ENCODE results near the gene ARID3B. TPM values are rescaled to one million over a fixed set of nuclear protein-coding genes. Genes with fewer than 3 reads are reported as not detected.

Gene ARID3B
- total RNA-seq, 1 experiment from 2014 or later, result 8.1 TPM

DNA sequence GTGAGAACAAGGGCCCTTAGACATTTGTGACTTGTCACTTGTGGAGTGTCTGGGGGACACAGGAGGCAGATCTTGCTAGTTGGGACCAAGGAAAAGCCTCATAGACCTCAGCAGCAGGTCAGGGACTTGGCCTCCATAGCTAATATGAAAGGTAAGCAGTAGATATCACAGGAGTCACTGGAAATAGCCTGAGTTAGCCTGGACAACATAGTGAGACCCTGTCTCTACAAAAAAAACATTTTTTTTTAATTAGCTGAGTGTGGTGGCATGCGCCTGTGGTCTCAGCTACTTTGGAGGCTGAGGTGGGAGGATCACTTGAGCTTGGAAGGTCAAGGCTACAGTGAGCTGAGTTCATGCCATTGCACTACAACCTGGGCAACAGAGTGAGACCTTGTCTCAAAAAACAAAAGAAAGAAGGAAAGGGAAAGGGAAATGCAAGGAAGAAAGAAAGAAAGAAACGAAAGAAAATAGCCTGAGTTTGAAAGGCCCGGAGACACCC is 37.5 kb downstream of the ARID3B start:
- H4K20me1 ChIP-seq (ENCODE audit: insufficient read depth), result no peaks in the 10 kb centered on the region
- H3K27me3 ChIP-seq (ENCODE audit: insufficient read depth, low read length), result no peaks in the 10 kb centered on the region
- TF ChIP-seq SIN3A (IDR thresholded peaks at IDR 0.05; ENCODE audit: low read depth) (no peak), ZFX (IDR thresholded peaks at IDR 0.05) (no peak), EZH2 (IDR thresholded peaks at IDR 0.05) (no peak), SP1 (IDR thresholded peaks at IDR 0.05; ENCODE audit: low read depth) (no peak)
- TF ChIP-seq, protein P1, sequence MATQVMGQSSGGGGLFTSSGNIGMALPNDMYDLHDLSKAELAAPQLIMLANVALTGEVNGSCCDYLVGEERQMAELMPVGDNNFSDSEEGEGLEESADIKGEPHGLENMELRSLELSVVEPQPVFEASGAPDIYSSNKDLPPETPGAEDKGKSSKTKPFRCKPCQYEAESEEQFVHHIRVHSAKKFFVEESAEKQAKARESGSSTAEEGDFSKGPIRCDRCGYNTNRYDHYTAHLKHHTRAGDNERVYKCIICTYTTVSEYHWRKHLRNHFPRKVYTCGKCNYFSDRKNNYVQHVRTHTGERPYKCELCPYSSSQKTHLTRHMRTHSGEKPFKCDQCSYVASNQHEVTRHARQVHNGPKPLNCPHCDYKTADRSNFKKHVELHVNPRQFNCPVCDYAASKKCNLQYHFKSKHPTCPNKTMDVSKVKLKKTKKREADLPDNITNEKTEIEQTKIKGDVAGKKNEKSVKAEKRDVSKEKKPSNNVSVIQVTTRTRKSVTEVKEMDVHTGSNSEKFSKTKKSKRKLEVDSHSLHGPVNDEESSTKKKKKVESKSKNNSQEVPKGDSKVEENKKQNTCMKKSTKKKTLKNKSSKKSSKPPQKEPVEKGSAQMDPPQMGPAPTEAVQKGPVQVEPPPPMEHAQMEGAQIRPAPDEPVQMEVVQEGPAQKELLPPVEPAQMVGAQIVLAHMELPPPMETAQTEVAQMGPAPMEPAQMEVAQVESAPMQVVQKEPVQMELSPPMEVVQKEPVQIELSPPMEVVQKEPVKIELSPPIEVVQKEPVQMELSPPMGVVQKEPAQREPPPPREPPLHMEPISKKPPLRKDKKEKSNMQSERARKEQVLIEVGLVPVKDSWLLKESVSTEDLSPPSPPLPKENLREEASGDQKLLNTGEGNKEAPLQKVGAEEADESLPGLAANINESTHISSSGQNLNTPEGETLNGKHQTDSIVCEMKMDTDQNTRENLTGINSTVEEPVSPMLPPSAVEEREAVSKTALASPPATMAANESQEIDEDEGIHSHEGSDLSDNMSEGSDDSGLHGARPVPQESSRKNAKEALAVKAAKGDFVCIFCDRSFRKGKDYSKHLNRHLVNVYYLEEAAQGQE (IDR thresholded peaks at IDR 0.05; ENCODE audit: low read depth), result no peak
- no peak overlapping the region for H3K4me3 ChIP-seq (replicated peaks in 1 of 2; ENCODE audit: low read depth in 1 of 2, low read length in 2 of 2)
- H3K36me3 ChIP-seq (ENCODE audit: control insufficient read depth in 1 of 2, insufficient read depth in 2 of 2, low read length in 2 of 2), result no peaks in the 10 kb centered on the region
- no peak overlapping the region for H3K4me2 ChIP-seq (ENCODE audit: low read length)
- H3K9me3 ChIP-seq (ENCODE audit: control insufficient read depth in 1 of 2, insufficient read depth in 1 of 2, low read depth in 1 of 2, low read length in 2 of 2), result no peaks in the 10 kb centered on the region
- POLR2A ChIA-PET, result no interaction called here
- H2AFZ ChIP-seq (ENCODE audit: low read depth, low read length, poor library complexity, severe bottlenecking), result no peak overlapping the region
- RAD21 ChIA-PET (ENCODE audit: low non-redundant PET in 1 of 2, low total read pairs in 2 of 2, uncharacterized antibody in 2 of 2, unreplicated experiment in 2 of 2), result no interaction called here
- no peaks in the 10 kb centered on the region for H3K4me1 ChIP-seq (ENCODE audit: control insufficient read depth in 1 of 2, insufficient read depth in 2 of 2, low read length in 2 of 2)
- no peak for DNase-seq (ENCODE audit: low read depth, low spot score)
- no peaks in the 10 kb centered on the region for H3K79me2 ChIP-seq (ENCODE audit: insufficient read depth, low read length)
- CTCF ChIA-PET, result no interaction called here
- no TSS peak for BruUV-seq (replicated peaks)
- H3K9ac ChIP-seq (ENCODE audit: low read length), result no peak overlapping the region
- H3K27ac ChIP-seq (ENCODE audit: low read depth, low read length), result no peak overlapping the region
- intact Hi-C loops (cut with micrococcal nuclease), result no loop called here
- no peak for ATAC-seq
- H3K9me2 ChIP-seq (ENCODE audit: insufficient read depth), result no peaks in the 10 kb centered on the region

DNA sequence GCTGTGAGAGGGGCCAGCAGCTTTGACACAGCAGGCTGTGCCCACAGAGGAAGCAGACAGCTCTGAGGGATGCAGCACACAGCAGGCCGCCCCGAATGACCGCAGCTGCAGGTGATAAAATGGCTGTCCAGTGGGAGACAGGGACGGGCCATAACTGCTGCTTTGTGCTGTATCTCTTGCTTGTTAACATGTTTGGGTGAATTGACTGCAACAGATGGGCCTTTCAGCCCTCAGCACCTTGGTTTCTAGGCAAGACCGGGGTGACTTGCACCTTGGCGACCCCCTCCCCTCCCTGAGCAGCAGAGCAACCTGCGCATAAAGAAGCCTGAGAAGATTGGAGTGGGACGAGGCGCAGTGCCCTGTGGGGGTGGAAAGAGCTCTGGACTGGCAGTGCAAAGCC is 38.0 kb downstream of the ARID3B start:
- Histone ChIP-seq H3K9me3 (ENCODE audit: control insufficient read depth in 1 of 2, insufficient read depth in 1 of 2, low read depth in 1 of 2, low read length in 2 of 2) (no peaks in the 10 kb centered on the region), H3K4me1 (ENCODE audit: control insufficient read depth in 1 of 2, insufficient read depth in 2 of 2, low read length in 2 of 2) (no peaks in the 10 kb centered on the region), H3K9me2 (ENCODE audit: insufficient read depth) (no peaks in the 10 kb centered on the region), H3K36me3 (ENCODE audit: control insufficient read depth in 1 of 2, insufficient read depth in 2 of 2, low read length in 2 of 2) (no peaks in the 10 kb centered on the region), H2AFZ (ENCODE audit: low read depth, low read length, poor library complexity, severe bottlenecking) (no peak overlapping the region), H3K27me3 (ENCODE audit: insufficient read depth, low read length) (no peaks in the 10 kb centered on the region), H3K79me2 (ENCODE audit: insufficient read depth, low read length) (no peaks in the 10 kb centered on the region), H3K4me3 (replicated peaks in 1 of 2; ENCODE audit: low read depth in 1 of 2, low read length in 2 of 2) (no peak overlapping the region), H3K27ac (ENCODE audit: low read depth, low read length) (no peak overlapping the region), H3K9ac (ENCODE audit: low read length) (no peak overlapping the region), H4K20me1 (ENCODE audit: insufficient read depth) (no peaks in the 10 kb centered on the region), H3K4me2 (ENCODE audit: low read length) (no peak overlapping the region)
- BruUV-seq (replicated peaks), result no TSS peak
- POLR2A ChIA-PET, result no interaction called here
- ATAC-seq (no peak), DNase-seq (ENCODE audit: low read depth, low spot score) (no peak)
- intact Hi-C loops (cut with micrococcal nuclease), result no loop called here
- RAD21 ChIA-PET (ENCODE audit: low non-redundant PET in 1 of 2, low total read pairs in 2 of 2, uncharacterized antibody in 2 of 2, unreplicated experiment in 2 of 2), result no interaction called here
- CTCF ChIA-PET, result no interaction called here
- TF ChIP-seq SP1 (IDR thresholded peaks at IDR 0.05; ENCODE audit: low read depth) (no peak), YY1 (IDR thresholded peaks at IDR 0.05; ENCODE audit: extremely low read depth, insufficient replicate concordance, low read depth, low read length) (no peak), EGR1 (IDR thresholded peaks at IDR 0.05; ENCODE audit: low read depth) (no peak), RAD21 (IDR thresholded peaks at IDR 0.05; ENCODE audit: low read depth) (no peak), TCF7L2 (IDR thresholded peaks at IDR 0.05; ENCODE audit: borderline replicate concordance, extremely low read depth, insufficient read depth, insufficient read length) (no peak), JUND (IDR thresholded peaks at IDR 0.05) (no peak), SIN3A (IDR thresholded peaks at IDR 0.05; ENCODE audit: low read depth) (no peak)
- TF ChIP-seq, protein P2, sequence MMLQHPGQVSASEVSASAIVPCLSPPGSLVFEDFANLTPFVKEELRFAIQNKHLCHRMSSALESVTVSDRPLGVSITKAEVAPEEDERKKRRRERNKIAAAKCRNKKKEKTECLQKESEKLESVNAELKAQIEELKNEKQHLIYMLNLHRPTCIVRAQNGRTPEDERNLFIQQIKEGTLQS (IDR thresholded peaks at IDR 0.05), result no peak
- TF ChIP-seq, protein P3, sequence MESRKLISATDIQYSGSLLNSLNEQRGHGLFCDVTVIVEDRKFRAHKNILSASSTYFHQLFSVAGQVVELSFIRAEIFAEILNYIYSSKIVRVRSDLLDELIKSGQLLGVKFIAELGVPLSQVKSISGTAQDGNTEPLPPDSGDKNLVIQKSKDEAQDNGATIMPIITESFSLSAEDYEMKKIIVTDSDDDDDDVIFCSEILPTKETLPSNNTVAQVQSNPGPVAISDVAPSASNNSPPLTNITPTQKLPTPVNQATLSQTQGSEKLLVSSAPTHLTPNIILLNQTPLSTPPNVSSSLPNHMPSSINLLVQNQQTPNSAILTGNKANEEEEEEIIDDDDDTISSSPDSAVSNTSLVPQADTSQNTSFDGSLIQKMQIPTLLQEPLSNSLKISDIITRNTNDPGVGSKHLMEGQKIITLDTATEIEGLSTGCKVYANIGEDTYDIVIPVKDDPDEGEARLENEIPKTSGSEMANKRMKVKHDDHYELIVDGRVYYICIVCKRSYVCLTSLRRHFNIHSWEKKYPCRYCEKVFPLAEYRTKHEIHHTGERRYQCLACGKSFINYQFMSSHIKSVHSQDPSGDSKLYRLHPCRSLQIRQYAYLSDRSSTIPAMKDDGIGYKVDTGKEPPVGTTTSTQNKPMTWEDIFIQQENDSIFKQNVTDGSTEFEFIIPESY (IDR thresholded peaks at IDR 0.05; ENCODE audit: extremely low read depth, insufficient replicate concordance, low read length), result no peak
- TF ChIP-seq, protein P4, sequence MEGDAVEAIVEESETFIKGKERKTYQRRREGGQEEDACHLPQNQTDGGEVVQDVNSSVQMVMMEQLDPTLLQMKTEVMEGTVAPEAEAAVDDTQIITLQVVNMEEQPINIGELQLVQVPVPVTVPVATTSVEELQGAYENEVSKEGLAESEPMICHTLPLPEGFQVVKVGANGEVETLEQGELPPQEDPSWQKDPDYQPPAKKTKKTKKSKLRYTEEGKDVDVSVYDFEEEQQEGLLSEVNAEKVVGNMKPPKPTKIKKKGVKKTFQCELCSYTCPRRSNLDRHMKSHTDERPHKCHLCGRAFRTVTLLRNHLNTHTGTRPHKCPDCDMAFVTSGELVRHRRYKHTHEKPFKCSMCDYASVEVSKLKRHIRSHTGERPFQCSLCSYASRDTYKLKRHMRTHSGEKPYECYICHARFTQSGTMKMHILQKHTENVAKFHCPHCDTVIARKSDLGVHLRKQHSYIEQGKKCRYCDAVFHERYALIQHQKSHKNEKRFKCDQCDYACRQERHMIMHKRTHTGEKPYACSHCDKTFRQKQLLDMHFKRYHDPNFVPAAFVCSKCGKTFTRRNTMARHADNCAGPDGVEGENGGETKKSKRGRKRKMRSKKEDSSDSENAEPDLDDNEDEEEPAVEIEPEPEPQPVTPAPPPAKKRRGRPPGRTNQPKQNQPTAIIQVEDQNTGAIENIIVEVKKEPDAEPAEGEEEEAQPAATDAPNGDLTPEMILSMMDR (IDR thresholded peaks at IDR 0.05 in 2 of 3, conservative IDR thresholded peaks at IDR 0.05 in 1 of 3; ENCODE audit: borderline replicate concordance in 1 of 3, insufficient read depth in 1 of 3, low read depth in 2 of 3, low read length in 2 of 3), result no peak
